ENCODE results near the gene ECPAS. TPM values are rescaled to one million over a fixed set of nuclear protein-coding genes. Genes with fewer than 3 reads are reported as not detected.
"Not testable (repeated sequence)": the region's sequence is repeated elsewhere in the genome, so short reads cannot be mapped to it uniquely, and the experiment has no call there.

ECPAS gene
- total RNA-seq, 5 donors from 2014 or later (not counting 1 experiment from before 2014, with no cell fraction given), result 50.5 to 67.1 (median 63.1) TPM

DNA sequence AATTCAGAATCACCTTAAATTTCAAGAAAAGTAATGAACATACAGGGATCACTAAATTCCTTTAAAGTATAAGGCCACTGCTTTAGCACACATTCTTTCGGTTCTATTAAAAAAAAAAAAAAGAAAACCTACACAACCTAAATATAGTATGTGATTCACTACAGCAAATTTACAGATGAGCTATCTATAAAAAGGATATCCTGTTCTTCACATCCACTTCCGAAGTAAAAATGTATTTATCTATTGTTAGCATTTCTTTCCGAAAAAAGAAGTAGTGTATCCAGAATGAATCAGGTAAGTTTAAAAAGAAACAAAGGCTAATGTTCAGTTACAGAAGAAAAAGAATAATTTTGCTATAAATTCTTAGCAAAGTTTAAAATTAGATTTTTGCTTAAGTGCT lies 70.2 kb downstream of the ECPAS start:
- no peak overlapping the region for H3K4me3 ChIP-seq (ENCODE audit: control insufficient read depth in 1 of 2, extremely low read depth in 1 of 2, low read length in 1 of 2)
- no peak overlapping the region for H3K27ac Mint-ChIP-seq
- no CpG with 5 or more reads among the region's 3 CpGs for WGBS (ENCODE audit: insufficient coverage)
- POLR2A ChIA-PET, result no interaction called here
- no peaks in the 10 kb centered on the region for H3K27me3 ChIP-seq (replicated peaks in 1 of 2; ENCODE audit: control insufficient read depth in 2 of 2, extremely low read depth in 1 of 2, insufficient read depth in 2 of 2, low read length in 1 of 2)
- H3K9me3 Mint-ChIP-seq, result no peaks in the 10 kb centered on the region
- H3K4me1 Mint-ChIP-seq, result no peaks in the 10 kb centered on the region
- DNase-seq, result no peak
- H3K36me3 Mint-ChIP-seq, result peaks cover 76% of the 10 kb centered on the region
- peaks cover 8 to 71% of the 10 kb centered on the region in 2 donors for H3K36me3 ChIP-seq (ENCODE audit: control insufficient read depth in 2 of 2, extremely low read depth in 1 of 2, insufficient read depth in 1 of 2, low read length in 1 of 2)
- no peaks in the 10 kb centered on the region for H3K4me1 ChIP-seq (ENCODE audit: control insufficient read depth in 1 of 2, extremely low read depth in 1 of 2, insufficient read depth in 2 of 2, low read length in 2 of 2)
- no peak overlapping the region for H3K27ac ChIP-seq (ENCODE audit: low read length)
- no peaks in the 10 kb centered on the region for H3K27me3 Mint-ChIP-seq
- no peaks in the 10 kb centered on the region for H3K9me3 ChIP-seq
- no peak overlapping the region for H3K4me3 Mint-ChIP-seq
- CTCF ChIA-PET, result no interaction called here
- ATAC-seq (replicated peaks in 1 of 4), result no peak

DNA sequence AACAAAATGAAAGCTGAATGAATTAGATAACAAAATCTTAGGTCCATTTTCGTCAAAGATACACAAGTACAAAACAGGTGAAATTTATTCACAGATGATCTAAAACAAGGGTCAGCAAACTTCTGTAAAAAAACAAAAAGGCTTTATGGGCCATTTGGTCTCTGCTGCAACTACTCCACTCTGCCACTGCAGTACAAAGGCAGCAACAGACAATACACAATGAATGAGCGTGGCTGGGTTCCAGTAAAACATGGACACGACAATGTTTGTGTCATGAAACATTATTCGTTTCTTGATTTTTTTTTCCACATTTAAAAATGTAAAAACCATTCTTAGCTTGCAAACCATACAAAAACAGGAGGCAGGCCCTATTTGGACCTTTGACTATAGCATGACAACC lies 71.9 kb downstream of the ECPAS start:
- H3K36me3 Mint-ChIP-seq, result peaks cover 82% of the 10 kb centered on the region
- DNase-seq (no peak), ATAC-seq (replicated peaks in 1 of 4) (no peak)
- H3K4me3 Mint-ChIP-seq, result no peak overlapping the region
- H3K4me1 Mint-ChIP-seq, result no peaks in the 10 kb centered on the region
- H3K27me3 Mint-ChIP-seq, result no peaks in the 10 kb centered on the region
- Histone ChIP-seq H3K27me3 (replicated peaks in 1 of 2; ENCODE audit: control insufficient read depth in 2 of 2, extremely low read depth in 1 of 2, insufficient read depth in 2 of 2, low read length in 1 of 2) (no peaks in the 10 kb centered on the region), H3K4me3 (ENCODE audit: control insufficient read depth in 1 of 2, extremely low read depth in 1 of 2, low read length in 1 of 2) (no peak overlapping the region), H3K9me3 (no peaks in the 10 kb centered on the region), H3K27ac (ENCODE audit: low read length) (no peak overlapping the region), H3K4me1 (ENCODE audit: control insufficient read depth in 1 of 2, extremely low read depth in 1 of 2, insufficient read depth in 2 of 2, low read length in 2 of 2) (no peaks in the 10 kb centered on the region), H3K36me3 (ENCODE audit: control insufficient read depth in 2 of 2, extremely low read depth in 1 of 2, insufficient read depth in 1 of 2, low read length in 1 of 2) (peaks cover 8 to 69% of the 10 kb centered on the region in 2 donors)
- WGBS (ENCODE audit: insufficient coverage), result 100% methylated on average over 2 of the region's 4 CpGs
- POLR2A ChIA-PET, result no interaction called here
- CTCF ChIA-PET, result interaction anchor here in 1 of 2 donors (1.1 kb wide), 1 partner anchor 16 kb away, joined by 3 read pairs; no protein-coding TSS in a partner anchor
- peaks cover 0 to 5% (median 0%) of the 10 kb centered on the region in 3 donors for H3K9me3 Mint-ChIP-seq
- no peak overlapping the region for H3K27ac Mint-ChIP-seq

- CTCF ChIA-PET, result no interaction called here
Measured at GRCh38 chr9:111411266-111411665, 72.9 kb downstream of the ECPAS start.

DNA sequence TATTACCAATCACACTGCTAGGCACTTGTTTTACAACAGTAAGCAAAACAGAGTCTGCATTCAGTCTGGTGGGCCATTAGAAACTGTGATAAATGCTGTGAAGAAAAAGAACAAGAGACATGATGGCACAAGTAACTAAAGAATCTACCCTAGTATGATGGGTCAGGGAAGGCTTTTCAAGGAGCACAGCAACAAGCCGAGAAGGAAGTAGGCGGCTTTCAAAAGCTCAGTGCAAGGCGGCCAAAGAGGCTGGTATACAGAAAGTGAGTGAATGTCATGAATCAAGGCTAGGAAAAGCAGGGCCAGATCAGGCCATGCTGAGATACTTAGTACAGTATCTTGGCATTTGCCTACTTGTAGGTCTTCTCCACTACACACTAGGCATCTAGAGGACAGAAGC lies 76.4 kb downstream of the ECPAS start:
- Mint-ChIP-seq H3K9me3 (peaks cover 9 to 23% (median 12%) of the 10 kb centered on the region in 3 donors), H3K27me3 (no peaks in the 10 kb centered on the region), H3K4me1 (no peaks in the 10 kb centered on the region), H3K36me3 (peaks cover 84% of the 10 kb centered on the region), H3K27ac (no peak overlapping the region), H3K4me3 (no peak overlapping the region)
- Histone ChIP-seq H3K9me3 (no peaks in the 10 kb centered on the region), H3K4me1 (ENCODE audit: control insufficient read depth in 1 of 2, extremely low read depth in 1 of 2, insufficient read depth in 2 of 2, low read length in 2 of 2) (no peaks in the 10 kb centered on the region), H3K4me3 (ENCODE audit: control insufficient read depth in 1 of 2, extremely low read depth in 1 of 2, low read length in 1 of 2) (no peak overlapping the region), H3K27ac (ENCODE audit: low read length) (no peak overlapping the region), H3K27me3 (replicated peaks in 1 of 2; ENCODE audit: control insufficient read depth in 2 of 2, extremely low read depth in 1 of 2, insufficient read depth in 2 of 2, low read length in 1 of 2) (no peaks in the 10 kb centered on the region), H3K36me3 (ENCODE audit: control insufficient read depth in 2 of 2, extremely low read depth in 1 of 2, insufficient read depth in 1 of 2, low read length in 1 of 2) (peaks cover 5 to 45% of the 10 kb centered on the region in 2 donors)
- WGBS (ENCODE audit: insufficient coverage), result no CpG with 5 or more reads among the region's 3 CpGs
- POLR2A ChIA-PET, result no interaction called here
- no peak for DNase-seq
- ATAC-seq (replicated peaks in 1 of 4), result no peak
- CTCF ChIA-PET, result no interaction called here

More at GRCh38 chr9:111411266-111411665, 72.9 kb downstream of the ECPAS start:
- no peak for DNase-seq
- Histone ChIP-seq H3K4me1 (ENCODE audit: control insufficient read depth in 1 of 2, extremely low read depth in 1 of 2, insufficient read depth in 2 of 2, low read length in 2 of 2) (no peaks in the 10 kb centered on the region), H3K27me3 (replicated peaks in 1 of 2; ENCODE audit: control insufficient read depth in 2 of 2, extremely low read depth in 1 of 2, insufficient read depth in 2 of 2, low read length in 1 of 2) (no peaks in the 10 kb centered on the region), H3K36me3 (ENCODE audit: control insufficient read depth in 2 of 2, extremely low read depth in 1 of 2, insufficient read depth in 1 of 2, low read length in 1 of 2) (peaks cover 8 to 63% of the 10 kb centered on the region in 2 donors), H3K27ac (ENCODE audit: low read length) (no peak overlapping the region), H3K4me3 (ENCODE audit: control insufficient read depth in 1 of 2, extremely low read depth in 1 of 2, low read length in 1 of 2) (no peak overlapping the region), H3K9me3 (no peaks in the 10 kb centered on the region)
- no peak for ATAC-seq (replicated peaks in 1 of 4)
- POLR2A ChIA-PET, result no interaction called here
- H3K9me3 Mint-ChIP-seq, result peaks cover 0 to 5% (median under 1%) of the 10 kb centered on the region in 3 donors
- H3K4me3 Mint-ChIP-seq, result no peak overlapping the region
- peaks cover 82% of the 10 kb centered on the region for H3K36me3 Mint-ChIP-seq
- no peaks in the 10 kb centered on the region for H3K27me3 Mint-ChIP-seq
- no peaks in the 10 kb centered on the region for H3K4me1 Mint-ChIP-seq
- H3K27ac Mint-ChIP-seq, result no peak overlapping the region
- WGBS (ENCODE audit: insufficient coverage), result 98% methylated on average over 6 of the region's 6 CpGs

- Histone ChIP-seq H3K27me3 (replicated peaks in 1 of 2; ENCODE audit: control insufficient read depth in 2 of 2, extremely low read depth in 1 of 2, insufficient read depth in 2 of 2, low read length in 1 of 2) (no peaks in the 10 kb centered on the region), H3K9me3 (peaks cover 1% of the 10 kb centered on the region), H3K36me3 (ENCODE audit: control insufficient read depth in 2 of 2, extremely low read depth in 1 of 2, insufficient read depth in 1 of 2, low read length in 1 of 2) (peaks cover 0 to 44% of the 10 kb centered on the region in 2 donors), H3K4me1 (ENCODE audit: control insufficient read depth in 1 of 2, extremely low read depth in 1 of 2, insufficient read depth in 2 of 2, low read length in 2 of 2) (no peaks in the 10 kb centered on the region), H3K27ac (ENCODE audit: low read length) (no peak overlapping the region), H3K4me3 (ENCODE audit: control insufficient read depth in 1 of 2, extremely low read depth in 1 of 2, low read length in 1 of 2) (no peak overlapping the region)
- no peak for DNase-seq
- Mint-ChIP-seq H3K4me3 (no peak overlapping the region), H3K9me3 (peaks cover 12 to 41% (median 21%) of the 10 kb centered on the region in 3 donors), H3K27ac (no peak overlapping the region), H3K27me3 (no peaks in the 10 kb centered on the region), H3K4me1 (no peaks in the 10 kb centered on the region), H3K36me3 (peaks cover 89% of the 10 kb centered on the region)
- ATAC-seq (replicated peaks in 1 of 4), result no peak
- CTCF ChIA-PET, result no interaction called here
- POLR2A ChIA-PET, result no interaction called here
Measured at GRCh38 chr9:111405701-111406100, 78.5 kb downstream of the ECPAS start.

- H3K27me3 Mint-ChIP-seq; CTCF ChIA-PET; H3K4me3 ChIP-seq (ENCODE audit: control insufficient read depth in 1 of 2, extremely low read depth in 1 of 2, low read length in 1 of 2); H3K4me1 ChIP-seq (ENCODE audit: control insufficient read depth in 1 of 2, extremely low read depth in 1 of 2, insufficient read depth in 2 of 2, low read length in 2 of 2); ATAC-seq (replicated peaks in 1 of 4); H3K9me3 ChIP-seq; H3K27me3 ChIP-seq (replicated peaks in 1 of 2; ENCODE audit: control insufficient read depth in 2 of 2, extremely low read depth in 1 of 2, insufficient read depth in 2 of 2, low read length in 1 of 2); H3K4me3 Mint-ChIP-seq; H3K27ac Mint-ChIP-seq; DNase-seq; H3K4me1 Mint-ChIP-seq; H3K27ac ChIP-seq (ENCODE audit: low read length): not testable (repeated sequence)
- 98% methylated on average over 3 of the region's 5 CpGs for WGBS (ENCODE audit: insufficient coverage)
- Mint-ChIP-seq H3K9me3 (peaks cover 18 to 48% (median 24%) of the 10 kb centered on the region in 3 donors), H3K36me3 (peaks cover 91% of the 10 kb centered on the region)
- POLR2A ChIA-PET, result interaction anchor here in 1 of 2 donors (0.5 kb wide), 1 partner anchor 915 kb away, joined by 5 read pairs; no protein-coding TSS in a partner anchor
- peaks cover 0 to 35% of the 10 kb centered on the region in 2 donors for H3K36me3 ChIP-seq (ENCODE audit: control insufficient read depth in 2 of 2, extremely low read depth in 1 of 2, insufficient read depth in 1 of 2, low read length in 1 of 2)
Measured at GRCh38 chr9:111401486-111401885, 82.7 kb downstream of the ECPAS start.

GRCh38 chr9:111400564-111400898 lies 83.7 kb downstream of the ECPAS start:
- Mint-ChIP-seq H3K4me3 (no peak overlapping the region), H3K27ac (no peak overlapping the region), H3K36me3 (peaks cover 89% of the 10 kb centered on the region), H3K9me3 (peaks cover 16 to 40% (median 24%) of the 10 kb centered on the region in 3 donors), H3K4me1 (no peaks in the 10 kb centered on the region), H3K27me3 (no peaks in the 10 kb centered on the region)
- Histone ChIP-seq H3K36me3 (ENCODE audit: control insufficient read depth in 2 of 2, extremely low read depth in 1 of 2, insufficient read depth in 1 of 2, low read length in 1 of 2) (peaks cover 0 to 34% of the 10 kb centered on the region in 2 donors), H3K4me1 (ENCODE audit: control insufficient read depth in 1 of 2, extremely low read depth in 1 of 2, insufficient read depth in 2 of 2, low read length in 2 of 2) (no peaks in the 10 kb centered on the region), H3K9me3 (peaks cover 2% of the 10 kb centered on the region), H3K4me3 (ENCODE audit: control insufficient read depth in 1 of 2, extremely low read depth in 1 of 2, low read length in 1 of 2) (no peak overlapping the region), H3K27ac (ENCODE audit: low read length) (no peak overlapping the region), H3K27me3 (replicated peaks in 1 of 2; ENCODE audit: control insufficient read depth in 2 of 2, extremely low read depth in 1 of 2, insufficient read depth in 2 of 2, low read length in 1 of 2) (no peaks in the 10 kb centered on the region)
- ChIA-PET CTCF (no interaction called here), POLR2A (no interaction called here)
- ATAC-seq (replicated peaks in 1 of 4) (no peak), DNase-seq (no peak)

Measured in T-cell (primary cell).